ENCODE results near the gene CCT3.
A peak's percentile ranks its signal among the peaks of the same experiment; 100 is the strongest.
"Not testable (repeated sequence)": the region's sequence is repeated elsewhere in the genome, so short reads cannot be mapped to it uniquely, and the experiment has no call there.

Gene CCT3

GRCh38 chr1:156368157-156368658, 30.1 kb upstream of the CCT3 start:
- no peak for DNase-seq

GRCh38 chr1:156367383-156368156, 29.5 kb upstream of the CCT3 start:
- no peak for DNase-seq

DNA sequence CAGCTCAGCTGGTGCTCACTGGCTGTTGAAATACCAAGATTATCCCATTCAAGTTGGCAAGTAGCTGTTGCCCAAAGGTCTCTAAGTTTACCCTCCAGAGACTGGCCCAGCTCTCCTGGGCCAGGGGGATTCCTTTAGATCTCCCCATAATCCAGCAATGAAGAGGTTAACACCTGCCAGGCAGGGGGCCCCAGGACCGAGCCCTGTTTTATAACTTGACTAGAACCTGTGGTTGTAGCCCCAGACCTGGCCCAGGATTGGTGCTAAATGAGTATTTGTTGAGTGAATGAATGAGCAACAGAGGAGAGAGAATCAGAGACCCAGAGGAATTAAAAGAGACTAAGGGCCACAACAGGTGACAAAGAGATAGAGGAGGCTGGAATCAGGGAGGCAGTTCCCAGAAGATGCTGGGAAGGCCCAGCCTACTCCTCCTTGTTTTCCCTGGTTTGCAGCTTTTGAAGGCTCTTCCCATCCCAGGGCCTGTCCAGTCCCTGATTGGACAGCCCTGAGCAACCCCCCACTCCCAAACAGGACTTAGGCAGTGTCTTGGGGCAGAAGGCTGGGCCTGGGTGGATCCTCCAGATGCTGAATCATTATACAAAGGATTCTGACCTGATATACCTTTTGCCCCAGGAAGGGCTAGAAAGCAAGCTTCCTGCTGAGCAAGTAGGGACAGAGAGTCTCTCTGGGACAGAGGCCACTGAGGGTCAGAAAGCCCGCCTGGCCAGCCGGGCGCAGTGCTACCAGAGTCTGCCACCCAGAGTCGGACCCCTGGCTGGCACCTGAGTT, 28.5 kb upstream of the CCT3 start:
- no peak for DNase-seq

DNA sequence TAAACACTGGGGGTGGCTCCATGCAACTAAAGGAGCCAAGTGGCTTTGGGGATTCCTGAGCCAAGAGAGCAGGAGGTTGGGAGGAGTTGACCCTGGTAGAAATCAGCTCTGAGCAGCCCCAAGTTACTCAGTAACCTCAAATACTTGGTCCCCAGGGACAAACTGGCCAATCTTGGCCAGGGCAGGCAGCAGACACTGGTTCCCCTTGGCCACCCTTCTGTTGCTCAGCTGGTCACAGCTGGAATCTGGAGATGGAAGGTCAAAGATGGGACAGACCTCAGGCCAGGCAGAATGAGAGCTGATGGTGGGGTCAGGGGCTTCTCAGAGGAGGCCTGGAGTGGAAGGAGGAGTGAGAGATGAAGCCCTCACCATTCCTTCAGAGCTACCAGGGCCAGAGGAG, 27.7 kb upstream of the CCT3 start:
- DNase-seq = no peak

DNA sequence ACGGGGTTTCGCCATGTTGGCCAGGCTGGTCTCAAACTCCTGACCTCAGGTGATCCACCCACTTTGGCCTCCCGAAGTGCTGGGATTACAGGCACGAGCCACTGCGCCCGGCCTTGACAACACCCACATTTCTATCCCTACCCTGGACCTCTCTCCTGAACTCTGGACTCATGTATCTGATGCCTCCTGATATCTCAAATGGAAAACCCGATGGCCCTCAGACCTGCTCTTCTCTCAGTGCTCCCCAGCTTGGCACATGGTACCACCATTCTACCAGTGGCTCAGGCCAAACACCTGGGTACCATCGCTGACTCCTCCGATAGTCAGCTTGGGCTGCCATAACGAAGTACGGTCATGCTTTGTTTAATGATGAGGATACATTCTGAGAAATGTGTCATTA, 22.4 kb upstream of the CCT3 start:
- no peak for DNase-seq

GRCh38 chr1:156359973-156360372, 21.9 kb upstream of the CCT3 start:
- no peak for DNase-seq

- no peak for DNase-seq
Measured at GRCh38 chr1:156359249-156359648, 21.2 kb upstream of the CCT3 start.

- DNase-seq = no peak
Measured at GRCh38 chr1:156358641-156359040, 20.5 kb upstream of the CCT3 start.

GRCh38 chr1:156357977-156358376, 19.9 kb upstream of the CCT3 start:
- no peak for DNase-seq

DNA sequence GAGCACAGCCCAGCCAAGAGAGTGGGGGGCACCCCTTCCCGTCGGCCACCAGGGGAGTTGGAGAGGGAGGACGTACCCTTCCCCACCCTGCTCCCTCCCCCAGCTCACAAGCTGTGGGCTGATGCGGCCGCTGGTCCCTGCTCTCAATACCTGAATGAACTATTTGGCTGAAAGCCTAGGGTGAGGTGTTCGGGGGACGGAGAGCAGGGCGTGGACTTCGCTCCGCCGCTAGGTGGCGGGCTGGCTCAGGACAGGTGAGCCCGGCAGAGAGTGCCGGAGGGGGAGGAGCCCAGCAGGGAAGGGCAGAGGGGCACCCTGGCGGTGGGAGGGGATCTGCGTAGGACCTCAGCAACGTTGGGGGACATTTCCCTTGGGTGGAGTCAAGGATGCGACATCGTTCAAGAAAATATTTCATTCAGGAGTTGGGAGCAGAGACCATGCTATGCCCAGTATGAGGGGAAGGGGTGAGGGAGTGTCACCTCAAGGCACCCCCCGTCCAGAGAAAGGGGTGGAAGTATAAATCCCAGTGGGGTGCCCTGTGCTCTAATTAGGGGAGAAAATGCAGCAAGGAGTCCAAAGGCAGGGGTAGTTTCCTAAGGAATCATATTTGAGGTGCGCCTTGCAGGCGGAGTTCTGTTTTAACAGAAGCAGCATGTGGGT, 18.9 kb upstream of the CCT3 start:
- peak; percentile 85 for DNase-seq

DNA sequence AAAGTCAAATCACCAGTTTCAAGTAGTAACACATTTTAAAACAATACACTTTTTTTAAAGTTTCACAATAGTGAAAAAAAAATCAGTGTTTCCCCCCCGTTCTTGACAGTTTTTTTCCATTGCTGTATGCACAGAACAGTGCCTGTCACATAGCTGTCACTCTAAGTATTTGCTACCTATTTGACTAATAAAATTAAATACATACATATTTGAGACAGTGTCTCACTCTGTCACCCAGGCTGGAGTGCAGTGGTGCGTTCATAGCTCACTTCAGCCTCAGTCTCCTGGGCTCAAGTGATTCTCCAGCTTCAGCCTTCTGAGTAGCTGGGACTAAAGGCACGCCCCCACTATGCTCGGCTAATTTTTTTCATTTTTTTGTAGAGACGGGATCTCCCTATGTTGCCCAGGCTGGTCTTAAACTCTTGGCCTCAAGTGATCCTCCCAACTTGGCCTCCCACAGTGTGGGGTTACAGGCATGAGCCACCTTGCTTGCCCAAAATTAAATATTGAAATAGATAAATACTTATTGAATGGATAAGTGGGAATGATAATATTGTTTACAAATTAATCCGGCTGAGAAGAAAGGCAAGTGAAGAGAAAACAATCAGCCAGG, 18.3 kb upstream of the CCT3 start:
- DNase-seq = no peak

DNA sequence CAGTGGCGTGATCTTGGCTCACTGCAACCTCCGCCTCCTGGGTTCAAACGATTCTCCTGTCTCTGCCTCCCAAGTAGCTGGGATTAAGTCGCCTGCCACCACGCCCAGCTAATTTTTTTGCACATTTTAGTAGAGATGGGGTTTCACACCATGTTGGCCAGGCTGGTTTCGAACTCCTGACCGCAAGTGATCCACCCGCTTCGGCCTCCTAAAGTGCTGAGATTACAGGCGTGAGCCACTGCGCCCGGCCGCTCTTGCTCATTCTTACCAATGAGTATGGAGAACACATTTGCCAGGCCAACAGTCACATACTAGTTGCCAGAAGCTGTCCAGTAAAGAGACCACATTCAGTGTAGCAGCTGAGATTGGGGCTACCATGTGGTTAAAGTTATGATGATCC, 14.4 kb upstream of the CCT3 start:
- DNase-seq = not testable (repeated sequence)

DNA sequence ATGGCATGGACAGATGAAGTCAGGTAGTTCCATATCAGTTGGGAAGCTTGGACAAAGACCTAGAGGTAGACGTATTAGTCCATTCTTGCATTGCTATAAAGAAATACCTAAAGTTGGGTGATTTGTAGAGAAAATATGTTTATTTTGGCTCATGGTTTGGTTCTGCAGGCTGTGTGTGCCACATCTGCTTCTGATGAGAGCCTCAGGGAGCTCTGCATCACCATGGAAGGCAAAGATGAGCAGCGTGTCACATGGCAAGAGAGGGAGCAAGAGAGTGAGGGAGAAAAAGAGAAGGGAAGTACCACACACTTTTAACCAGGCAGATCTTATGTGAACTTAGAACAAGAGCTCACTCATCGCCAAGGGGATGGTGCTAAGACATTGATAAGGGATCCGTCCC, 9.2 kb upstream of the CCT3 start:
- DNase-seq = no peak

- DNase-seq = no peak
Measured at GRCh38 chr1:156346636-156347035, 8.5 kb upstream of the CCT3 start.

DNA sequence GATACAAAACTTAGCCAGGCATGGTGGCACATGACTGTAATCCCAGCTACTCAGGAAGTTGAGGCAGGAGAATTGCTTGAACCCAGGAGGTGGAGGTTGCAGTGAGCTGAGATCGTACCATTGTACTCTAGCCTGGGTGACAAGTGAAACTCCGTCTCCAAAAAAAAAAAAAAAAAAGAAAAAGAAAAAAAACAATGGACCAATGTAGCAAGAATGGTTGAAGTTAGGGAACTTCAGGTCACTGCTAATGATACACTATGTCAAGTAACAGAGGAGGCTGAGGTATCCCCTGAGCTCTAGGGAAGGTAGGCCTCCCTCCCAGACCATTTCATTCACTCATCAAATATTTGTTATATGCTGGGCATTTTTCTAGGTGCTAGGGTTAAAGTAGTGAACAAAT, 7.9 kb upstream of the CCT3 start:
- not testable (repeated sequence) for DNase-seq

GRCh38 chr1:156344409-156344808, 6.3 kb upstream of the CCT3 start:
- no peak for DNase-seq

- no peak for DNase-seq
Measured at GRCh38 chr1:156342166-156342955, 4.3 kb upstream of the CCT3 start.

DNA sequence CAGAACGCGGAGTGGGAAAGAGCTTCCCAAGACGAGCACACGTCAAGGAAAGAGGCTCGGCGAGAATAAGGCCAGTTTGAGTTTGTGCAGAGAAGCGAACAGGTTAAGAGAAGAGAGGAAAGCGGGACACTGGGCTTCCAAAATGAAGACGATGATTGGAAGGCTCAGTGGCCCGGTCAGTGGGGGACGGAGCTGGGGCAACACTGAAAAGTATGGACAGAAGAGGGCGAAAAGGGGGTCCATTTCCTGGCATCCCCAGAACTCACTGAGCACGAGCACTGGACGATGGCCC, 258 bp downstream of the CCT3 start:
- DNase-seq = no peak

- no peak for DNase-seq
Measured at GRCh38 chr1:156337052-156337887, 822 bp downstream of the CCT3 start.

GRCh38 chr1:156336242-156336641, 1.9 kb downstream of the CCT3 start:
- no peak for DNase-seq

DNA sequence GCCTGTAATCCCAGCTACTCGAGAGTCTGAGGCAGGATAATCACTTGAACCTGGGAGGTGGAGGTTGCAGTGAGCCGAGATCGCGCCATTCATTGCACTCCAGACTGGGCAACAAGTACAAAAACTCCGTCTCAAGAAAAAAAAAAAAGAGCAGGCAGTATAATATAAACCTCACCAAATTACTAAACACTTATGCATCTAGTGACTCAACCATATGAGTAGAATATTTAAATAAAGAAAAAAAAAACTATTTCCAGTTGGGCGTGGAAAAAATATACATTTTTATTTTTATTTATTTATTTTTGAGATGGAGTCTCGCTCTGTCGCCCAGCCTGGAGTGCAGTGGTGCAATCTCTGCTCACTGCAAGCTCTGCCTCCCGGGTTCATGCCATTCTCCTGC, 14.9 kb downstream of the CCT3 start:
- not testable (repeated sequence) for DNase-seq

DNA sequence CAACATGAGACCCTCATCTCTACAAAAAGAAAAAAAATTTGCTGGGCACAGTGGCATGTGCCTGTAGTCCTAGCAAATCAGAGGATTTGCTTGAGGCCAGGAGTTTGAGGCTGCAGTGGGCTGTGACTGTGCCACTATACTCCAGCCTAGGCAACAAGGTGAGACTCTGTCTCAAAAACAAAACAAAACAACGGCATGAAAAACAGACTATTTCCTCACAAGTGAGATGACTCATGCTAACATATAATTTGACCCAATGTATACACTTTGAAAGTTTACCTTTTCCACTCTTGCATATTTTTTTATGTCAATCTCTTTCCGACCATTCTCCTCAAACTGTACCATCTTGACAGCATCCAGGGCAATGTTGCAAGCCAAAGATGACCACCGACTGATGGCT, 17.5 kb downstream of the CCT3 start:
- no peak for DNase-seq
